ENCODE measurements around the gene CRTAP. TPM values are rescaled to one million over a fixed set of nuclear protein-coding genes. Genes with fewer than 3 reads are reported as not detected.
A peak's percentile ranks its signal among the peaks of the same experiment; 100 is the strongest.

The CRTAP gene
- total RNA-seq, 1 experiment from 2014 or later, result 134 TPM

- Histone ChIP-seq H3K27ac (no peak overlapping the region), H3K4me1 (replicated peaks; ENCODE audit: insufficient read depth) (peaks cover 11% of the 10 kb centered on the region; the same call in 1 of the 2 replicates), H3K27me3 (ENCODE audit: insufficient read depth, low read depth) (no peaks in the 10 kb centered on the region), H3K79me2 (ENCODE audit: low read depth) (peaks cover 26% of the 10 kb centered on the region), H3K4me2 (no peak overlapping the region), H4K20me1 (ENCODE audit: insufficient read depth) (no peaks in the 10 kb centered on the region), H3K9me2 (ENCODE audit: insufficient read depth) (no peaks in the 10 kb centered on the region), H2AFZ (no peak overlapping the region), H3K9me3 (ENCODE audit: insufficient read depth, low read depth) (no peaks in the 10 kb centered on the region), H3K36me3 (ENCODE audit: low read depth) (no peaks in the 10 kb centered on the region), H3K4me3 (no peak overlapping the region), H3F3A (ENCODE audit: insufficient read depth, low read depth) (no peaks in the 10 kb centered on the region)
- POLR2A ChIA-PET (ENCODE audit: unreplicated experiment), result no interaction called here
- intact Hi-C loops (cut with micrococcal nuclease; ENCODE audit: unreplicated experiment), result no loop called here
- DNase-seq, result no peak
- no peak for TF ChIP-seq EZH2 (IDR thresholded peaks at IDR 0.05; ENCODE audit: low read depth)
- TF ChIP-seq, protein P1, sequence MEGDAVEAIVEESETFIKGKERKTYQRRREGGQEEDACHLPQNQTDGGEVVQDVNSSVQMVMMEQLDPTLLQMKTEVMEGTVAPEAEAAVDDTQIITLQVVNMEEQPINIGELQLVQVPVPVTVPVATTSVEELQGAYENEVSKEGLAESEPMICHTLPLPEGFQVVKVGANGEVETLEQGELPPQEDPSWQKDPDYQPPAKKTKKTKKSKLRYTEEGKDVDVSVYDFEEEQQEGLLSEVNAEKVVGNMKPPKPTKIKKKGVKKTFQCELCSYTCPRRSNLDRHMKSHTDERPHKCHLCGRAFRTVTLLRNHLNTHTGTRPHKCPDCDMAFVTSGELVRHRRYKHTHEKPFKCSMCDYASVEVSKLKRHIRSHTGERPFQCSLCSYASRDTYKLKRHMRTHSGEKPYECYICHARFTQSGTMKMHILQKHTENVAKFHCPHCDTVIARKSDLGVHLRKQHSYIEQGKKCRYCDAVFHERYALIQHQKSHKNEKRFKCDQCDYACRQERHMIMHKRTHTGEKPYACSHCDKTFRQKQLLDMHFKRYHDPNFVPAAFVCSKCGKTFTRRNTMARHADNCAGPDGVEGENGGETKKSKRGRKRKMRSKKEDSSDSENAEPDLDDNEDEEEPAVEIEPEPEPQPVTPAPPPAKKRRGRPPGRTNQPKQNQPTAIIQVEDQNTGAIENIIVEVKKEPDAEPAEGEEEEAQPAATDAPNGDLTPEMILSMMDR (conservative IDR thresholded peaks at IDR 0.05), result no peak
- CTCF ChIA-PET, result no interaction called here
- no TSS peak for BruUV-seq (replicated peaks)
These were observed 20.0 kb upstream of the CRTAP start for GRCh38 chr3:33093847-33094246.

DNA sequence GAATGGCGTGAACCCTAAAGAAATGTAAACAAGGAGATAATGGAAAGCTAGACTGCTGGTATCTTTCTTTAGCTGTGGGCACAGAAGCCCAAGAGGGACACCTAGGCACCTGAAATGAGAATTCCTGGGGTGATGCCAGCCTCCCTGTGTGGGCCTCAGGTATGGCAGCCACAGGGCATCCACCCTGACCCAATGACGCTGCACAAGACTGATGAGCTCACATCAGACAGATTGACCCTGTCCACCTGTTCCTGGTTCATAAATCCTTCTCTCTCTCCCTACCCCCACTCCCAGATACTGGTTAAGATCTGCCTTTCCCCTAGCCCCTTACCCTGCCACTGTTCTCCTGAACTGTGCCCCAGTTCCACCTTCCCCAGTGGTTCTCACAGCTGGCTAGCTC is 18.4 kb upstream of the CRTAP start:
- Histone ChIP-seq H3K4me1 (replicated peaks; ENCODE audit: insufficient read depth) (peaks cover 11% of the 10 kb centered on the region; the same call in 1 of the 2 replicates), H3K9me3 (ENCODE audit: insufficient read depth, low read depth) (no peaks in the 10 kb centered on the region), H3F3A (ENCODE audit: insufficient read depth, low read depth) (no peaks in the 10 kb centered on the region), H3K4me3 (peak overlapping the region; percentile 74), H3K9me2 (ENCODE audit: insufficient read depth) (no peaks in the 10 kb centered on the region), H2AFZ (0 out of 2 replicates have a peak overlapping the region, but pooled peaks have one; percentile 88), H3K27ac (no peak overlapping the region), H3K36me3 (ENCODE audit: low read depth) (no peaks in the 10 kb centered on the region), H3K4me2 (peak overlapping the region; percentile 84), H3K79me2 (ENCODE audit: low read depth) (peaks cover 23% of the 10 kb centered on the region), H4K20me1 (ENCODE audit: insufficient read depth) (no peaks in the 10 kb centered on the region), H3K27me3 (ENCODE audit: insufficient read depth, low read depth) (no peaks in the 10 kb centered on the region)
- DNase-seq, result no peak
- ChIA-PET CTCF (interaction anchor here (0.6 kb wide), 1 partner anchor 726 kb away, joined by 7 read pairs; no protein-coding TSS in a partner anchor), POLR2A (ENCODE audit: unreplicated experiment) (no interaction called here)
- TF ChIP-seq, protein P1 (conservative IDR thresholded peaks at IDR 0.05), result no peak
- TF ChIP-seq EZH2 (IDR thresholded peaks at IDR 0.05; ENCODE audit: low read depth), result no peak
- intact Hi-C loops (cut with micrococcal nuclease; ENCODE audit: unreplicated experiment), result no loop called here
- BruUV-seq (replicated peaks), result no TSS peak

DNA sequence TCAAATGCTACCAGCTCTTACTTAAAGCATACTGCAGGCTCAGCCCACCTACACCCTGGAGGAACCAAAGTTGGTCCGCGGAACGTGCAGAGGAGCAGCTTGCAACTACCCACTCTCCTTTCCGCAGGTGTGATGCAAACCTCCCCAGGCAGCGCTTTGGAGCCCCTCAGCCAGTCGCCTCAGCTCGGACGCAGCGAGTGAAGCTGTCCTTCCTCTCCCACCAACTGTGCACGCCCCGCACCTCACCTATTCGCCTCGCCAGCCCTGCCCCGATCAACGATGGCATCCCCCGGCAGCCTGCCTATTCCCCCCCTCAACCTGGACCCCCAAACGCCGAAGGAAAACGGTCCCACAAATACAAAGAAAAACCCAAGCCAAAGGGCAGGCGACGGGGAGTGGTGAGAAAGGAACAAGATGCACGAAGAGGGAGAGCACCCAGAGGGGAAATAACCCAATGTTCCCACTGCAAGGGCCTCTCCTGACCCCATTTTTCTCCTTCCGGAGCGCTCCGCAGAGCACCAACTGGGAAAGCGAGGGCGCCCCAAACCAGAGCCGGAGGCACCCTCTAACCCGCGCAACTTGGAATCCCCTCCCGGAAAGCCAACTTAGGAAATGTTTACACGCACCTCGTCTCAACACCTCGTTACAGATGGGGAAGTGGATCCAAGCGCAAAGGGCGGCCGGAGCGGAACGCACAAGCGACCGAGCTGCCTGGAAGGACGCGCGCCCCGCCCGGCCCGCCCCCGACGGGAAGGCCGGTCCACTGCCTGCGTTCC is 17.5 kb upstream of the CRTAP start:
- POLR2A ChIA-PET (ENCODE audit: unreplicated experiment), result no interaction called here
- 0 out of 2 replicates have a peak overlapping the region, but pooled peaks have one; percentile 78 for H3K27ac ChIP-seq
- H3K9me2 ChIP-seq (ENCODE audit: insufficient read depth), result no peaks in the 10 kb centered on the region
- peak overlapping the region; percentile 88 for H2AFZ ChIP-seq
- peak overlapping the region; percentile 84 for H3K4me2 ChIP-seq
- H3K27me3 ChIP-seq (ENCODE audit: insufficient read depth, low read depth), result no peaks in the 10 kb centered on the region
- intact Hi-C loops (cut with micrococcal nuclease; ENCODE audit: unreplicated experiment), result no loop called here
- H3F3A ChIP-seq (ENCODE audit: insufficient read depth, low read depth), result no peaks in the 10 kb centered on the region
- H3K9me3 ChIP-seq (ENCODE audit: insufficient read depth, low read depth), result no peaks in the 10 kb centered on the region
- no TSS peak for BruUV-seq (replicated peaks)
- peak in 1 of 2 experiments; percentile 39 for DNase-seq
- H4K20me1 ChIP-seq (ENCODE audit: insufficient read depth), result no peaks in the 10 kb centered on the region
- H3K36me3 ChIP-seq (ENCODE audit: low read depth), result no peaks in the 10 kb centered on the region
- TF ChIP-seq EZH2 (IDR thresholded peaks at IDR 0.05; ENCODE audit: low read depth), result no peak
- TF ChIP-seq, protein P1 (conservative IDR thresholded peaks at IDR 0.05), result no peak
- H3K4me3 ChIP-seq, result peak overlapping the region; percentile 74
- peaks cover 23% of the 10 kb centered on the region for H3K79me2 ChIP-seq (ENCODE audit: low read depth)
- peaks cover 11% of the 10 kb centered on the region; the same call in 1 of the 2 replicates for H3K4me1 ChIP-seq (replicated peaks; ENCODE audit: insufficient read depth)
- CTCF ChIA-PET, result no interaction called here
